LHCN-M2 (cell line): ENCODE measurements around the gene PTTG1IP. TPM values are rescaled to one million over a fixed set of nuclear protein-coding genes. Genes with fewer than 3 reads are reported as not detected.
A peak's percentile ranks its signal among the peaks of the same experiment; 100 is the strongest.
"Not testable (repeated sequence)": the region's sequence is repeated elsewhere in the genome, so short reads cannot be mapped to it uniquely, and the experiment has no call there.

Experiments
- DNase-seq: peaks from one replicate; pipeline ENCODE4 v3.0.0-alpha.2; 2012; ENCODE audit warnings: low read depth
- polyA plus RNA-seq: library from polyadenylated mRNA; unstranded; fragments of >200 nt; gene quantifications from one replicate; pipeline ENCODE4 v1.2.1, GENCODE V29; 2012; ENCODE audit warnings: missing spikeins
- total RNA-seq: library from RNA; depleted of rRNA; stranded (reverse); fragments of >200 nt; gene quantifications from 2 replicates; pipeline ENCODE4 v1.2.3, GENCODE V29; 2014; rRNA removed

PTTG1IP gene, protein sequence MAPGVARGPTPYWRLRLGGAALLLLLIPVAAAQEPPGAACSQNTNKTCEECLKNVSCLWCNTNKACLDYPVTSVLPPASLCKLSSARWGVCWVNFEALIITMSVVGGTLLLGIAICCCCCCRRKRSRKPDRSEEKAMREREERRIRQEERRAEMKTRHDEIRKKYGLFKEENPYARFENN
- total RNA-seq, result 496 and 531 TPM in 2 replicates
- polyA plus RNA-seq, result 689 TPM

DNA sequence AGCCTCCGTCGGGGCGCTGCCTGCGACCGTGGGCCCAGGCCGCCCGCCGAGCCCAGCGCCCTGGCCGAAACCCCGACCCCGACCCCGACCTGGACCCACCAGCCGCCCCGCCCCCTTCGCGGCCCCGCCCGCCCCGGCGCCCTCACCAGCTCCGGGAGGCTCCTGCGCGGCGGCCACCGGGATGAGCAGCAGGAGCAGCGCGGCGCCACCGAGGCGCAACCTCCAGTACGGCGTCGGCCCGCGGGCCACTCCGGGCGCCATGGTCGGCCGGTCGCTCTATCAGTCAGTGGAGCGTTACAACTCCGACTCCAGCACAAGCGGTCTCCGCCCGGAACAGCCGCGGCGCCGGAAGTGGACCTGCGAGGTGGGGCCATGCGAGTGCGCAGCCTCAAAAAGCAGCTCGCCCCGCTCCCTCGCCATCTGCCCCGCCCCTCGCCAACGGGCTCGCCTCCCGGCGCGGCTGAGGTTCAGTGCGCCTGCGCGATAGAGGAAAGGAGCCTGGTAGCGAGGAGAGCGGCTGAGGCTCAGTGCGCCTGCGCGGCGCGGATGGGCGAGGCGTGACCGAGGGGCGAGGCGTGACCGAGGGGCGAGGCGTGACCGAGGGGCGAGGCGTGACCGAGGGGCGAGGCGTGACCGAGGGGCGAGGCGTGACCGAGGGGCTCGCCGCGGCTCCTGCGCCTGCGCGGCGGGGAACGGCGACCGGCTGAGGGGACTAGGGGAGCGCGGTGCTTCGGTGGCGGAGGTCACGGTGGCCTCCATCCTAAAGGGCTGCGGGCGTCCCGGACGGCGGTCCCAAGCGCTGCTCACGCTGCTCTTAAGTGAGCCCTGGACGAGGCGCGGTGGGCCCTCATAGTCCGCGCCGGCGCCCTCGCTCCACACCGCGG, at the start of gene PTTG1IP:
Gene PTTG1IP, minus strand, starts transcription at position 335 of the 884 bp plus-strand sequence. Its CDS starts 74 bp downstream, at position 261.
- DNase-seq, result peak; percentile 97

DNA sequence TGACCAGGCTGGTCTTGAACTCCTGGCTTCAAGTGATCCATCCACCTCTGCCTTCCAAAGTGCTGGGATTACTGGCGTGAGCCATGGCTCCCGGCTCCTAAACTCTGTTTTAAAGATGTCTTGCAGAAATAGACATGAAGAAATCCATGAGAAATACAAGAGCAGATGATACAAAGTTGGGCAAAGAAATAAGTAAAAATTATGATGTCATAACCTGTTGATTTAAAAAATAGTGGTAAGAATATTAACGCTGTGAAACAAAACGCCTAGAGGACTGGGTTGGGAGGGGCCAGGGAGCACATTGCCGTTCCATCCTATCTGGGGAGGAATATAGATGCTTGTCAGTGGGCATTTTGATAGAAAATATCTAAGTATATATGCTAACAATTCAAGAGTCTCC, 48.4 kb upstream of the PTTG1IP start:
- no peak for DNase-seq

DNA sequence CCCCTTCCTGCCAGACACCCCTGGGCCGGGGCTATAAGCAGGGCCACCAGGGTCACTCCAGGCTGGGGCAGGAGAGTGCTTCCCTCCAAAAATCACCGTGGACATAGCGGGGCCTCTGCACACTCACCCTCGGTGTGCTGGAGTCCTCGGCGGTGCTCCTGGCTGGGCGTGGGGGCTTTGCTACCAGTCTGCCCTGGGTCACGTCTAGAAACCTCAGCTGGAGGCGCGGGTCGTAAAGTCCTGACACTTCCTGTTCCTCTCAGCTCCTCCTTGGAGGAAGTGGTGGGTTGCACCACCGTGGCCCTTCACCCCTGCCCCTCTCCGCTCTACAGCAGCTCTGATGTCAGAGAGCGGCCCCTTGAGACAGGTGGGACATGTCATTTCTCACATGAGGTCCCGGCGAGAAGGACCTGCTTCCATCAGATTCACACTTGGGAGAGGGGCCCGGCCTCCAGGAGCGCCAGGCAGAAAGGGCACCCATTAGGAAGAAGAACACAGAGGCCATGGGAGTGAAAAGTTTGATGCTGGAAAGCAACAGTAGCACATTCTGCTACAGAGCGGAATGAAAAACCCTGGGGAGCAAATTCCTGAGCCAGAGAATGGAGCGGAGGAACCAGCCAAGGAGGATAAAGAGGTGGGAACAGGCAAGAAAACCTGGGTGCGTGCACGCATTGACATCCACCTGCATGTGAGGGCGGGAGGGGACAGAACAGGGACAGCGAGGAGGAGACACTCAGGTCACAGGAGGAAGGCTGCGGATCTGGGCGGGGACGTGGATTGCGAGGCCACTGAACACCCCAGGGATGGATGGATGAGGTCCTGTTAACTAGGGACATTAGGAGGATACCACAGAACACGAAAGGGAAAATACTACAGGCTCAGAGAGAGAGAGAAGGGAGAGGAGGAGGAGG, 47.5 kb upstream of the PTTG1IP start, which contains the start of gene ITGB2:
Gene ITGB2, minus strand, starts transcription at position 206 of the 911 bp plus-strand sequence. CDS start 10,117 bp downstream, outside the sequence.
- DNase-seq, result no peak

DNA sequence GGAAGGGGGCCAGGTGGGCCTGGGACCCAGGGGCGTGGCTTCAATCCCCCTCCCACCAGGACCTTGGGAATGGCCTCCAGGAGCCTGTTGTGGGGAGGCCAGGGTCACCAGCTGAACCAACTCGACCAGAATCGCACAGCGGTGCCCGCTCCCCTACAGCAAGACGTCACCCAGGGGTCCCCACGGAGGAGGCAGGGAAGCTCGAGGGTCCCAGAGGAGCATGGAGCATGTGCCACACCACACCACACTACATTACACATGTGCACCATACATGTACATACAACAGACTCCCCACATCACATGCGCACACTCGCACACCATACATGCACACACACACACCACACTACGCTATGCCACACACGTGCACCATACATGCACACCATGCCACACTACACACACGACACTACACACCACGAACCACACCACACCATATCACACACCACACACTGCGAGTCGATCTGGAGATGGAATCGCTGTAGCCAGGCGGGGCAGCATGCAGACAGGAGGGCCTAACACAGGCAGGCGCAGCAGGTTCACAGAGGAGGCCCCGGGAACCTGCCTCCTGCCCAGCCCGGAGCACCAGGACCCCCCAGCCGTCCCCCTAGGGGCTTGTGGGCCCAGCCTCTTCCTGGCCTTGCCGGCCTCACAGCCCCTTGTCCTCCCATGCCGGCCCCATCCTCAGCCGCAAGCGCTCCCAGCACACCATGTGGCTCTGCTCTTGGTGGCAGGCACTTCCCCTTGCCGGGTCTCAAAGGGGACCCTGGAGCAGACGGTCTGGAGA, 46.6 kb upstream of the PTTG1IP start:
- DNase-seq, result no peak

DNA sequence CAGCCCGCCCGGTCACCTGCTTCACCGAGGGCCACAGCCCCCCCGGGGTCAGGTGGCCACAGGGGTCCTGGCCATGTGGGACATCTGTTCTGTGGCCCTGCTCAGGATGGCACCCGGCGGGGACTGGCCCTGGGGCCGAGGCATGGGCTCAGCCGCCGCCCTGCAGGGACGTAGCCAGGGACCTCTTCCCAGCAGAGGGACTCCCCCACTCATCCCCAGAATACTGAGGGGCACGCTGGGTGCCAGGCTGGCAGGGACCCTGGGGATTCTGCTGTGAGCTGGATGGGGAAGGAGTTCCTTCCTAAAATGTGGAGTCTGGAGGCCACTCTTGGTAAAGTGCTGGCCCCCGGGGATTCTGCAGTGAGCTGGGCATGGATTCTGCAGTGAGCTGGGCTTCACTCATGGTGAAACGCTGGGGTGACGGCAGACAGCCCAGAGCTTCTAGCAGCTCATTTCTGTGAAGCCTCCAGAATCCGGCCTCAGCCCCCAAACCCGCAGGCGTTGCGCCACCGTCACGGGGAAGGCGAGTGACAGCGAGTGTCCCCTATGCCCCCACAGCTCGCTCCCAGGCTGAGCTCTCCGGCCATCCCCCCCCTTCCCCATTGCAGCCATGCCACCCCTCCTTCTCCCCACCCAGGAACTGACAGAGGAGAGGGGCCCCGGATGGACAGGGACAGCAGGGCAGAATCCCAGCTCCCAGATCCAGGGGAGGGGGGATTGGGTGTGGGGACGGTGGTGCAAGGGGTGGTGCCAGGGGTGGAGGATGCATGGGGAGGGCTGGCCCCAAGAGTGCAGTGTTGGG, 45.8 kb upstream of the PTTG1IP start:
- DNase-seq, result no peak

DNA sequence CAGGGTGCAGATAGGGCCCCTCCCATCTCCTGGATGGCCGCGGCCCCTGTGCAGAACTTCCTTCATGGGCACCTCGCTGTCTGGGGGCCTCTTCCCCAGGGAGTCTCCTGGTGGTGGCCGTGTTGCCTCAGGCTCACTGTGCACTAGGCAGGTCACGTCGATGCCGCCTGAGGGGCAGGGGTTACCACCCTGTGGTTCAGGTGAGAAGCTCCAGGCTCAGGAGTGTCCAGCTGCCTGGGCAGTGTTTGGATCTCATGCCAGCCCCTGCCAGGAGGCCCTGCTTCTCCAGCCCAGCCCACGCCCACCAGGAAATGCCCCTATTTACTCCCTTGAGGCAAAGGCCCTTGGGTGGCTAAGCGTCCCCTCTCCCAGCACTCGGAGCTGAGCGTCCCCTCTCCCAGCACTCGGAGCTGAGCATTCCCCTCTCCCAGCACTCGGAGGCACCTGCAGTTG, 45.1 kb upstream of the PTTG1IP start:
- no peak for DNase-seq

DNA sequence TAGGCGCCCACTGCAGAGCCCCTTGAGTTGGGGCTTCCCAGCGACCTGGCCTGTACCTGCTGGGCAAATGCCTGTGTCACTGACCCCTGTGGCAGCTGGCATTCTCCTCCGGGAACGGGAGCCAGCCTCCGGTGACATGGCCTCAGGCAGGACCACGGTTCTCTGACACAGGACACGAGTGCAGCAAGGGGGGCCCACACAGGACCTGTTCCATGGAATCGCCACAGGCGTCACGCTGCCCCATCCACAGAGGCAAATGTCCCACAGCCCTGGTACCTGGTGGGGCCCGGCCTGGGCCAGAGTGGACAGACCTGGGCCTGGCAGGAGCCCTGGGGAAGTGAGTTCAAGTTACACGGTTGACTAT, 44.6 kb upstream of the PTTG1IP start:
- no peak for DNase-seq

DNA sequence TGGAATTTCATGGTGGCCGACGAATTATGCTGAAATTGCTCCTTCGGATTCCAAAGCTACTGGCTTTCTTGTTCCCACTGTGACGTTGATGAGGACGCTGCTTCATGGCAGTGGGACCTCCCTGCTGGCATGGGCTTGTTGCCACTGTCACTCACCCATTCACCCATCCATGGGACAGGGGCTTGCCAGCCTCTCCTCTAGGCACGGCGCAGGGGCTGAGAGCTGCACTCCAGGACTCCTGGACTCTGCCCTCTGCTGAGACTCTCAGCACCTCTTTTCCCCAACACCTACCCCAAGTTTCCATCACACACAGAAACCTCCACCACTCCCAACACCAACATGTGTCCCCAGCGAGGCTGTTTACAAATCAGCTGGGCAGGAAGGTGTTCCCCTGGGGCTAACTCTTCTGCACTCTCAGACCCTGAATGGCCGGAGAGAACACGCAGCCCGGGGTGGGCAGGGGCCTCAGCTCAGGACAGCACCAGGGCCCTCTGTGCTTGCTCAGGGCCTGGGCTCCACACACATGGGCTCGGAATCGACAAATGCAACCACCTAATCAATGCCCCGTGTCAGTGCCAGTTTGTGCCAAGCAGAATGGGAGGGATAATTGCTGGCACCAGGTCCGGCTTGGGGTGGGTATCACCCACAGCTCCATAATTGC, 44.1 kb upstream of the PTTG1IP start:
- no peak for DNase-seq

DNA sequence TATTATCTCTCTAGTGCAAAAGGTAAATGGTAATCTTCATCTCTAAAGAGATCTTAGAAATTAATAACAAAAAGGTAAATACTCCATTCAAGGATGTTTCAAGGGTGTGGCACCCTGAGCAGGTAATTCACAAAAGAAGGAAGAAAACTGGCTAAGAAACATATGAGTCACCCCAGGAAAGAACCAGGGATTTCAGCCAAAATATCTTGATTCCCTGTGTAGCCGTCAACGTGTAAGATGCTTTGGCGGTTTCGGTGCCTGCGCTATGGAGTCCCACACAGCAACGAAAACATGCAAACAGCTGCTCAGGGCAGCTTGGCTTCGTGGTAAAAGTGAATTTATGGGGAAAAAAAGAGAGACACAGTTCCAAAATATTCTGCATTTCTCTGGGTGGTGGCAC, 43.5 kb upstream of the PTTG1IP start:
- peak; percentile 59 for DNase-seq

DNA sequence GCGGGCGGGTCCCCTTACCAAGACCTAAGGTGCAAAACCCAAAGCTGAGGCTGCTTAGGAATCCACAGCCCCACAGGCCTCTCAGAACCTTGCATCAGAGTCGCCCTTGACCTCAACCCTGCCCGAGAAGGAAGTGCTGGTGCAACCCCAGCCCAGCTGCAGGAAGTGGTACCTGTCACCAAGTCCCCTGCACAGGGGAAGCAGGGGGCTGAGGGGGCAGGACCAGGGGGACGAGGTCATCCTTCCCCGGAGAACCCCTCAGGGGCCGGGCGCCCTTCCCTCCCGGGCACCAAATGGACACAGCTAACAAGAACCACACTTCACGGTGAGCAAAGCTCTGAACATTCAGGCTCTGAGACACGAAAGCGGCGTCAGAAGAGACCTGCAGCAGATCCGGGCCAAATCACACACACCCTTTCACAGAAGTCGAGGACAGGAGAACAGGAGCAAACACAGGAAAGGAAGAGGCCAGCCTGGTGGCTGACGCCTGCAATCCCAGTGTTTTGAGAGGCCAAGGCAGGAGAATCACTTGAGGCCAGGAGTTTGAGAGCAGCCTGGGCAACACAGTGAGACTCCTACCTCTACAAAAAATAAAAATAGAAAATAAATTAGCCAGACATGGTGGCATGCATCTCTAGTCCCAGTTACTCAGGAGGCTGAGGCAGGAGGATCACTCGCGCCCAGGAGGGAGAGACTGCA, 40.8 kb upstream of the PTTG1IP start:
- no peak for DNase-seq

DNA sequence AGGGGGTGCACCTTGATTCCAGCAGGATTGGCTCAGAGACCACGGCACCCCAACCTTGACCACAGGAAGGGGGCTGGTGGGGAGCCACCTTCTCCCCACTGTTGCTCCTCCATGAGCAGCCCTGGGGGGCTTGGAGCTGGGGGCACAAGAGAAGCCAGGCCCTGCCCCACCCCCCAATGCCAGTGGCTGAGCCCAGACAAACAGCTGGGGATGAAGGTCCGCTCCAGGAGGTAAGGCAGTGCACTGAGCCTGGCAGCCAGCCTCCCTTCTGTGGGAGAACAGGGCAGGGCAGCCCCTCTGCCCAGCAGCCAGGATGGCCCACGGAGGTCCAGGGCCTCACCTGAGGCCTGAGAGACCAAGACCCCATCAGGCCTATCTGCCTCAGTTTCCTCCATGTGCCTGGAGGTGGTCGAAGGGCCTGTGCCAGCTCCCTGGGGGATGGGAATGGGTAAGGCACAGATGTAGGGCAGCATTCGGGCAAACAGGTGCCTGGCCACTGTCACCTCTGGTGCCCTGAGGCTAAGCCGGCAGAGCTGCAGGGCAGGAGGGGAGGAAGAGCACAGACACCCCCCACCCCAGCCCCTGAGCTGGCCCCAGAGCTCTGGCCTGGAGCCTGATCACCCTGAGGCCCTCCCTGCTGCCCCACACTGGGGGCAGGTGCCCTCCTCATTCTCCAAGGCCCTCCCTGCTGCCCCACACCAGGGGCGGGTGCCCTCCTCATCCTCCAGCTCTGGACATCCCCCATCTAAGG, 40.1 kb upstream of the PTTG1IP start:
- DNase-seq, result no peak

DNA sequence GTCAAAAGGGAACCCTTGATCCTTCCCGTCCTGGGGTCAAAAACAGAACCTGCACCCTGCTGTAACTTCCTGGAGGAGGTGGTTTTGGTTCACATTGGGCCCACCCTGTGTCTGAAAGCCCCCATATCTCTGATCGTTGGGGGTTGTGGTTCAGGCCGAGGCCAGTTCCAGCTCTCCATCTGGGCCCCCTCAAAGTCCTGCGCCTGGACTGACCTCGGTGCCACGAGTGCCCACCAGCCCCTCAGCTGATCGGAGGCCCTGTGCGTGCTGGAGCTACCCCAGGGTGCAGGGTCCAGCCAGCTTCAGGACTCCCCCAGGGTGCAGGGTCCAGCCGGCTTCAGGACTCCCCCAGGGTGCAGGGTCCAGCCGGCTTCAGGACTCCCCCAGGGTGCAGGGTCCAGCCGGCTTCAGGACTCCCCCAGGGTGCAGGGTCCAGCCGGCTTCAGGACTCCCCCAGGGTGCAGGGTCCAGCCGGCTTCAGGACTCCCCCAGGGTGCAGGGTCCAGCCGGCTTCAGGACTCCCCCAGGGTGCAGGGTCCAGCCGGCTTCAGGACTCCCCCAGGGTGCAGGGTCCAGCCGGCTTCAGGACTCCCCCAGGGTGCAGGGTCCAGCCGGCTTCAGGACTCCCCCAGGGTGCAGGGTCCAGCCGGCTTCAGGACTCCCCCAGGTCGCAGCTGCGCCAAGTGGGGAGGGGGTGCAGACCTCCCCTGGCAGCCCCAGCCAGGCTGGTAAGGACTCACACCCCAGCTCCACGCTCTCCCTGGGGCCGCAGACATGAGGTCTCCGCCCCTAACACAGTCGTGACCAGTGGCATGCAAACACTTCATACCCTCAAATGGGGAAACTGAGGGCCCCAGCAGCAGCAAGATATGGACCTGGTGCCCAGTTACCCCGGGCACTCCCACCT, 39.3 kb upstream of the PTTG1IP start:
- DNase-seq, result not testable (repeated sequence)

DNA sequence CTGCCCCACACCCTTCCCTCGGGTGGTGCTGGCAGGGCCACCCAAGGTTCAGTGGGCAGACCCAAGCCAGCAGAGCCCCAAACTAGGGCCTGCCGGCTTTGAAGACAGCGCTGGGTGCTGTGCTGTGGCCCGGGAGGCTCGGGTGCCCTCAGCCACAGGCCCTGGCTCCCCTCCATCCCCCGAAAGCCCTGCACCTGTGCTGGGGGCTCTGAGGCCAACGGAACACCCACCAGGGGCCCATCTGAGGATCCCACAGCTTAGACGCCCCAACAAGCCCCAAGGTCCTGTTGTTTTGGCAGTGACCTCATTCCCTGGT, 38.6 kb upstream of the PTTG1IP start:
- no peak for DNase-seq

DNA sequence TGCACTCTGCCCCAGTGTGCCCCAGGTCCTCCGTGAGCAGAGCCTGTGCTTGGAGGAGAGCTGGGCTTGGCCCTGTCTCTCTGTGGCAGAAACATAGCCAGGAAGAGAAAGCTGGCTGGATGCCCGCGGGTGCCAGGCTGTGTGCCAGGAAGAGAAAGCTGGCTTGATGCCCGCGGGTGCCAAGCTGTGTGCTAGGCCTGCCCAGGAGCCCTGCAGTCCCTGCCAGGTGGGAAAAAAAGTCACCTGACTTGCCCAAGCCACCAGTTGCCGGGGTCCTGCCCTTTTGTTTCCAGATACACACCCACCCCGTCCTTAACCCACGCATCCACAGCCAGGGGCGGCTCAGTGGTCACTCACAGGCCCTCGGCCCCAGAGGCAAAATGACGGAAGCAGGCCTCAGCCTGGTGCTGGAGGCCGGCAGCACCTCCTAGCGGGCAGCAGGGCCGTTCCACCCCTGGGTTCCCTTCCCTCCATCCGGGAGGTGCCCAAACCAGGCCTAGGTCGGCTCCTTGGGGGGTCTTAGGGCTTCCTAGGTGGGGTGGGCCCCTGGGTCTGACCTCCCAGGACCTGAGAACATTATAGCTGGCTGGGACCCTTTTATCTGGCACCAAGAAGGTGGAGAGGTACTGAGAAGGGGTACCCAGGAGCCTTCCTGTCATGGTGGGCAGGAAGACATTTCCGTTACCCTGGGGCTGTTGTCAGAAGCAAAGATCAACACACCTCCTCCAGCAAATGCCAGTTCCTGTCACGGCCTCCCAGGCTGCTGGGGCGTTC, 38.1 kb upstream of the PTTG1IP start:
- DNase-seq, result peak; percentile 44

DNA sequence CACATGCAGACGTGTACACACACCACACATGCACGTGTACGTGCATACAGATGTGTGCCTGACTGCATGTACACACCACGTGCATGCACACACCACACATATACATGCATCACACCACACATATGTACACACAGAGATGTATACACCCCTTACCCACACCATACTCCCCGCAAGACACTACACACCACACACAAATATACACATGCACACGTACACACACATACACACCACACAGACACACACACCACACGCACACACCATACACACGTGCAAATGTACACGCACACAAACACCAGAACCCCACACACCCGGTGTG, 37.5 kb upstream of the PTTG1IP start:
- DNase-seq, result no peak

DNA sequence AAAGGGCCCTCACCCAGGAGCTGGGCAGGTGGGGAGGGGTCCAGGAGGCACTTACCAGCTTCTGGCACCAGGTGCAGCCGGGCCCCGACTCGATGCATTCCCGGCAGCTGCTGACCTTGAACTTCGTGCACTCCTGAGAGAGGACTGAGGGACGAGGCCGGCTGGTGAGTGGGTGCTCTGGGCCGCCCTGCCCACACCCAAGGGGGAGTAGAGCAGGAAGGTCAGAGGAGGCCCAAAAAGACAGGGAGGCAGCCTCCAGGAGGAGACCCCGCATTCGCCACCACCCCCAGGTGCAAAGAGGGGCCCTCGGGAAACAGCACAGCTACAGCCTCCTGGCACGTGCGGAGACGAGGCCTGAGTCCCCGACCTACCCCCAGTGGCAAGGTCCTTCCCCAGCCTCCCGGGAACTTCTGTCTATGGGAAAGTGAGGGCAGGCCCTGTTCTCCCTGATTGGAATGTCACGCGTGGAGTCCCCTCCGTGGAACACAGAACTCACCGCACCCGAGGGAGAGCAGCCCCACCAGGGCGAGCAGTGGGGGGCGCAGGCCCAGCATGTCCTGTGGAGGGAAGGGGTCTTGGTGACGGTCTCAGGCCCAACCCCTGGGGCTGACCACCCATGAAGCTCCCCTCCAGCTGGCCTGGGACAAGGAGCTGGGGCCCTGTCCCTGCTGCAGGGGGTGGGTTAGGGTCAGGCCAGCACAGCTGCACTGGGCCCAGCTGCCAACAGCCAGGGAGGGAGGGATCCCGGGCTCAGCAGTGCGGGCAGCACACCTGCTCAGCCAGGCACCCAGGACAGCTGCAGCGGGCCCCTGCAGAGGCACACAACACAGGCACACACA, 37.0 kb upstream of the PTTG1IP start:
- DNase-seq, result peak; percentile 59
